Measurements from ENCODE around the gene TUBB3. TPM values are rescaled to one million over a fixed set of nuclear protein-coding genes. Genes with fewer than 3 reads are reported as not detected.
"Not testable (repeated sequence)": the region's sequence is repeated elsewhere in the genome, so short reads cannot be mapped to it uniquely, and the experiment has no call there.

TUBB3 gene
- total RNA-seq, 1 donor from 2014 or later = 26.4 TPM

- H3K27ac Mint-ChIP-seq = no peak overlapping the region
- TF ChIP-seq CTCF (IDR thresholded peaks at IDR 0.05; ENCODE audit: unreplicated experiment) = no peak
- H3K4me1 Mint-ChIP-seq = no peaks in the 10 kb centered on the region
- no peaks in the 10 kb centered on the region for H3K9me3 Mint-ChIP-seq
- no peaks in the 10 kb centered on the region for H3K27me3 Mint-ChIP-seq (ENCODE audit: low read depth)
- H3K4me3 Mint-ChIP-seq = no peak overlapping the region
- no peak for DNase-seq (ENCODE audit: low spot score in 2 of 2, unreplicated experiment in 2 of 2)
- peaks cover 2% of the 10 kb centered on the region for H3K36me3 Mint-ChIP-seq
Observed at GRCh38 chr16:89931964-89932363, 8.8 kb downstream of the TUBB3 start.

DNA sequence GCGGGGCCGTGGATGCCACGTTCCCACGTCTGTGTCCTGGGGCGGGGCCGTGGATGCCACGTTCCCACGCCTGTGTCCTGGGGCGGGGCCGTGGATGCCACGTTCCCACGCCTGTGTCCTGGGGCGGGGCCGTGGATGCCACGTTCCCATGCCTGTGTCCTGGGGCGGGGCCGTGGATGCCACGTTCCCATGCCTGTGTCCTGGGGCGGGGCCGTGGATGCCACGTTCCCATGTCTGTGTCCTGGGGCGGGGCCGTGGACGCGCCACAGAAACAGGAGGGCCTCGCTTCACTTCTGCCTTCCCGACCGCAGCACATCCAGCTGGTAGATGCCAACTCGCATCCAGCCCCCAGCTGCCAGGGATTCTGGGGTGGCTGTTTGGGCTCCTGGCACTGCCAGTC is 10.9 kb downstream of the TUBB3 start:
- H3K36me3 Mint-ChIP-seq; H3K4me1 Mint-ChIP-seq; H3K4me3 Mint-ChIP-seq; H3K27ac Mint-ChIP-seq; H3K27me3 Mint-ChIP-seq (ENCODE audit: low read depth); H3K9me3 Mint-ChIP-seq; DNase-seq (ENCODE audit: low spot score in 2 of 2, unreplicated experiment in 2 of 2): not testable (repeated sequence)

DNA sequence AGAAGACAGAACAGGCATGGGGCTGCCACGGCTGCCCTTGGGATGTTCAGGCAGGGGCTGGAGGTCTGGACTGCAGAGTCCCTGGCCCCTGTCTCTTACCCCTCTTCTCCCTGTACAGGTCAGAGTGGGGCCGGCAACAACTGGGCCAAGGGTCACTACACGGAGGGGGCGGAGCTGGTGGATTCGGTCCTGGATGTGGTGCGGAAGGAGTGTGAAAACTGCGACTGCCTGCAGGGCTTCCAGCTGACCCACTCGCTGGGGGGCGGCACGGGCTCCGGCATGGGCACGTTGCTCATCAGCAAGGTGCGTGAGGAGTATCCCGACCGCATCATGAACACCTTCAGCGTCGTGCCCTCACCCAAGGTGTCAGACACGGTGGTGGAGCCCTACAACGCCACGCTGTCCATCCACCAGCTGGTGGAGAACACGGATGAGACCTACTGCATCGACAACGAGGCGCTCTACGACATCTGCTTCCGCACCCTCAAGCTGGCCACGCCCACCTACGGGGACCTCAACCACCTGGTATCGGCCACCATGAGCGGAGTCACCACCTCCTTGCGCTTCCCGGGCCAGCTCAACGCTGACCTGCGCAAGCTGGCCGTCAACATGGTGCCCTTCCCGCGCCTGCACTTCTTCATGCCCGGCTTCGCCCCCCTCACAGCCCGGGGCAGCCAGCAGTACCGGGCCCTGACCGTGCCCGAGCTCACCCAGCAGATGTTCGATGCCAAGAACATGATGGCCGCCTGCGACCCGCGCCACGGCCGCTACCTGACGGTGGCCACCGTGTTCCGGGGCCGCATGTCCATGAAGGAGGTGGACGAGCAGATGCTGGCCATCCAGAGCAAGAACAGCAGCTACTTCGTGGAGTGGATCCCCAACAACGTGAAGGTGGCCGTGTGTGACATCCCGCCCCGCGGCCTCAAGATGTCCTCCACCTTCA is 11.7 kb downstream of the TUBB3 start:
- Mint-ChIP-seq H3K27ac (no peak overlapping the region), H3K4me3 (no peak overlapping the region), H3K4me1 (no peaks in the 10 kb centered on the region), H3K27me3 (ENCODE audit: low read depth) (no peaks in the 10 kb centered on the region), H3K36me3 (peaks cover 2% of the 10 kb centered on the region), H3K9me3 (no peaks in the 10 kb centered on the region)
- no peak for TF ChIP-seq CTCF (IDR thresholded peaks at IDR 0.05; ENCODE audit: unreplicated experiment)
- DNase-seq (ENCODE audit: low spot score in 2 of 2, unreplicated experiment in 2 of 2) = no peak

- H3K9me3 Mint-ChIP-seq; H3K36me3 Mint-ChIP-seq; H3K4me1 Mint-ChIP-seq; DNase-seq (ENCODE audit: low spot score in 2 of 2, unreplicated experiment in 2 of 2); H3K4me3 Mint-ChIP-seq; H3K27ac Mint-ChIP-seq; H3K27me3 Mint-ChIP-seq (ENCODE audit: low read depth): not testable (repeated sequence)
Observed at GRCh38 chr16:89935620-89936019, 12.5 kb downstream of the TUBB3 start.

DNA sequence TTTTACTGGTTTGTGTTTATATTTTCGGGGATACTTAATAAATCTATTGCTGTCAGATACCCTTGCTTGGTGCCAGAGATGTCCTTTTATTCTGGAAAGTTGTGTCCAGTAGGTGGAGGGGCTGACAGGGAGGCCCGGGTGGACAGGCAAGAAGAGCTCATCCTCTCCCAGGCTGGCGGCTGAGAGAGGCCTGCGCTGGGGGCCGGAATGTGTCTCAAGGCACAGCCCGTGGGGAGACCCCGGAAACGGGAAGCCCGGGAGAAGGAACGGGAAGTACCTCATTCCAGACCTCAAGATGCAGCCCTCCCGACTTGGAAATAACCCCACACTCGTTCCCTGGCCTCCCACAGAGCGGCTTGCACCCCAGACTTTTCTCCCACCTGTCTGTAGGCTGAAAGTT is 12.9 kb downstream of the TUBB3 start:
- no peak for DNase-seq (ENCODE audit: low spot score in 2 of 2, unreplicated experiment in 2 of 2)
- Mint-ChIP-seq H3K4me1 (no peaks in the 10 kb centered on the region), H3K27ac (no peak overlapping the region), H3K36me3 (peaks cover 2% of the 10 kb centered on the region), H3K4me3 (no peak overlapping the region), H3K27me3 (ENCODE audit: low read depth) (no peaks in the 10 kb centered on the region), H3K9me3 (no peaks in the 10 kb centered on the region)
- TF ChIP-seq CTCF (IDR thresholded peaks at IDR 0.05; ENCODE audit: unreplicated experiment) = no peak

- H3K9me3 Mint-ChIP-seq = no peaks in the 10 kb centered on the region
- DNase-seq (ENCODE audit: low spot score in 2 of 2, unreplicated experiment in 2 of 2) = no peak
- peaks cover 2% of the 10 kb centered on the region for H3K36me3 Mint-ChIP-seq
- no peak overlapping the region for H3K4me3 Mint-ChIP-seq
- no peaks in the 10 kb centered on the region for H3K27me3 Mint-ChIP-seq (ENCODE audit: low read depth)
- H3K27ac Mint-ChIP-seq = no peak overlapping the region
- no peak for TF ChIP-seq CTCF (IDR thresholded peaks at IDR 0.05; ENCODE audit: unreplicated experiment)
- no peaks in the 10 kb centered on the region for H3K4me1 Mint-ChIP-seq
Observed at GRCh38 chr16:89936508-89936907, 13.4 kb downstream of the TUBB3 start.

Measured in mesothelial cell of epicardium (in vitro differentiated cells).